Activated naive CD4-positive, alpha-beta T cell treated with anti-CD3 and anti-CD28 coated beads, Interleukin-2, amount 50 U/mL, for 24 hours (primary cell): ENCODE measurements around the gene PLXNA2.

Source experiments
- H3K27ac Mint-ChIP-seq: one replicate; pipeline ENCODE4 v1.8.0; 2021; ENCODE audit warnings: mild to moderate bottlenecking, mixed read lengths
- H3K27me3 Mint-ChIP-seq: one replicate; pipeline ENCODE4 v1.8.0; 2021; ENCODE audit warnings: mixed read lengths
- H3K36me3 Mint-ChIP-seq: one replicate; pipeline ENCODE4 v1.8.0; 2021; ENCODE audit warnings: mixed read lengths
- H3K4me1 Mint-ChIP-seq: one replicate; pipeline ENCODE4 v1.8.0; 2021; ENCODE audit warnings: mixed read lengths
- H3K4me3 Mint-ChIP-seq: one replicate; pipeline ENCODE4 v1.8.0; 2021; ENCODE audit warnings: mild to moderate bottlenecking, mixed read lengths
- H3K9me3 Mint-ChIP-seq: one replicate; pipeline ENCODE4 v1.8.0; 2021; ENCODE audit warnings: mixed read lengths

Gene PLXNA2

GRCh38 chr1:208163539-208163938, 80.6 kb downstream of the PLXNA2 start:
- Mint-ChIP-seq H3K4me3 (no peak overlapping the region), H3K27me3 (peaks cover 14% of the 10 kb centered on the region), H3K4me1 (no peaks in the 10 kb centered on the region), H3K36me3 (no peaks in the 10 kb centered on the region), H3K9me3 (no peaks in the 10 kb centered on the region), H3K27ac (no peak overlapping the region)

DNA sequence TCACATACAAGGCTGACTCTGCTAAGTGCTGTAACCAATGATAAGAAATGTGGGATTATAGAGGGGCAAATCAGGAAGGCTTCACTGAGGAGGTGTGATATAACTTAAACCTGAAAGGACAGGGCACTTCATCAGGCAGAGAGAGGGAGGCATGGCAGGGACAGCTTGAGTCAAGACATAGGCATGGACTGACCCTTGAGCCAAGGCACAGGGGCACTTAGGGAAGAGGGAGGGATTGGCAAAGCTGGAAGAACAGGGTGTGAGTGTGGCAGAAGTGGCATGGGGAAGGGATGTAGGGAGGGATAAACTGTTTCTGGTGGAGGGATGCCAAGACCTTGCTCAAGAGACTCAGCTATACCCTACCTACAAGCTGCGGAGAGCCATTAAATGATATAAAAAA, 81.3 kb downstream of the PLXNA2 start:
- Mint-ChIP-seq H3K27ac (no peak overlapping the region), H3K4me3 (no peak overlapping the region), H3K36me3 (no peaks in the 10 kb centered on the region), H3K4me1 (no peaks in the 10 kb centered on the region), H3K27me3 (peaks cover 14% of the 10 kb centered on the region), H3K9me3 (no peaks in the 10 kb centered on the region)

DNA sequence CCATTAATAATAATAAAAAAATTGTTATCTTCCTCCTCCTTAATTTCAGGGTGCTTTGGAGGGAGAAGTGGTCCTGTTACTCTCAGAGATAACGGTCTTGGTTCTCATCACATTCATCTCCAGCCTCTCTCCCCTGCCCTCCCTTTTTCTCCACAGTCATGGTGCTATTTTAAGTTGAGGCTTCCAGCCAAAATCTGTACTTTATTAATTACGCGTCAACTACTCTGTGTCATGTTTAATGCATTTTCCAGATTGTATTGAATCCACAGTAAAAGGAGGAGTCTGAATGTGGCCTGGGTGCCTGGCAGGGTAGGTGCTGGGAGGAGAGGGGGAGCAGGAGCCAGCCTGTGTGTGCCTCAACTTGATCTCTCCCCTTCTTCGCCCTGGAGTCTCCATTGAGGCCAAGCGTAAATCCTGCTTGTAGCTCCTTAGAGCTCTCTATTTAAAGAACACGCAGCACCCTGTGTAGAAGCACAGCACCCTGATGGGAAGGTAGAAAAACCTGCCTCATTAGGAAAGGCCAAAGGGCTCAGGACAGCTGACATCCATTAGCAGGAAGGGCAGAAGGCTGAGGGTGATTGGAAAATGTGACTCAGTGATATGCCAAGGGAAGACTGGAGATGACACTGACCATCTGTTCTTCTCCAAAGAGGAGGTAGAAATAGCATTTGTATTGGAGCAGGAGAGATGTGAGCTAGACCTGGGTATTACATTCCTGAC, 82.4 kb downstream of the PLXNA2 start:
- H3K36me3 Mint-ChIP-seq, result no peaks in the 10 kb centered on the region
- no peaks in the 10 kb centered on the region for H3K9me3 Mint-ChIP-seq
- no peaks in the 10 kb centered on the region for H3K4me1 Mint-ChIP-seq
- H3K27ac Mint-ChIP-seq, result no peak overlapping the region
- H3K27me3 Mint-ChIP-seq, result peaks cover 14% of the 10 kb centered on the region
- no peak overlapping the region for H3K4me3 Mint-ChIP-seq

GRCh38 chr1:208161005-208161404, 83.2 kb downstream of the PLXNA2 start:
- H3K4me3 Mint-ChIP-seq, result no peak overlapping the region
- no peaks in the 10 kb centered on the region for H3K4me1 Mint-ChIP-seq
- peaks cover 14% of the 10 kb centered on the region for H3K27me3 Mint-ChIP-seq
- H3K36me3 Mint-ChIP-seq, result no peaks in the 10 kb centered on the region
- no peak overlapping the region for H3K27ac Mint-ChIP-seq
- no peaks in the 10 kb centered on the region for H3K9me3 Mint-ChIP-seq

DNA sequence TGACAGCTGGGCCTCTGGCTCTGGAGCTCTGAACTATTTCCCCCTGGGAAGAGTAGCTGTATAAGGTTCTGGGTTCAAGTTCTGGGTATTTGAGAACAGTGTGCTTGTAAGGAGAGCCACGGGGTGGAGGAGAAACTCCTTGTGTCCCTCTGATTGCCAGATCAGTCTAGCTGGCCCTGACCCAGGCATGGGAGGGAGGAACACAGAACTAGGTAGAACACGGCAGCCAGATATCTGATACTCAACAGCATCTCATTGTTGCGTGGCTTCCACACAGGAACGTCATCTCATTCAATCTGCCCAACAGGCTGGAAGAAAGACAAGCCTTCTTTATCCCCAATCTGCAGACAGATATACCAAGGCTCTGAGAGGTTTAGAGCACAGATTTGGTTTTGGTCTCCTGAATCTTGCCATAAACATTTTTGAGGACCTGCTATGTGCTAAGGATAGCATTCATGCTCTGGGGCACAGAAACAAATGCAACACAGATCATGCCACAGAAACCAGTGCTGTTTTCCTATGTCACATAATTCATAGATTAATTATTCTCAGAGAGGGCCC, 83.8 kb downstream of the PLXNA2 start:
- no peaks in the 10 kb centered on the region for H3K9me3 Mint-ChIP-seq
- no peak overlapping the region for H3K4me3 Mint-ChIP-seq
- H3K4me1 Mint-ChIP-seq, result no peaks in the 10 kb centered on the region
- H3K36me3 Mint-ChIP-seq, result no peaks in the 10 kb centered on the region
- H3K27me3 Mint-ChIP-seq, result peaks cover 9% of the 10 kb centered on the region
- H3K27ac Mint-ChIP-seq, result no peak overlapping the region

GRCh38 chr1:208159555-208160258, 84.5 kb downstream of the PLXNA2 start:
- H3K4me1 Mint-ChIP-seq, result no peaks in the 10 kb centered on the region

DNA sequence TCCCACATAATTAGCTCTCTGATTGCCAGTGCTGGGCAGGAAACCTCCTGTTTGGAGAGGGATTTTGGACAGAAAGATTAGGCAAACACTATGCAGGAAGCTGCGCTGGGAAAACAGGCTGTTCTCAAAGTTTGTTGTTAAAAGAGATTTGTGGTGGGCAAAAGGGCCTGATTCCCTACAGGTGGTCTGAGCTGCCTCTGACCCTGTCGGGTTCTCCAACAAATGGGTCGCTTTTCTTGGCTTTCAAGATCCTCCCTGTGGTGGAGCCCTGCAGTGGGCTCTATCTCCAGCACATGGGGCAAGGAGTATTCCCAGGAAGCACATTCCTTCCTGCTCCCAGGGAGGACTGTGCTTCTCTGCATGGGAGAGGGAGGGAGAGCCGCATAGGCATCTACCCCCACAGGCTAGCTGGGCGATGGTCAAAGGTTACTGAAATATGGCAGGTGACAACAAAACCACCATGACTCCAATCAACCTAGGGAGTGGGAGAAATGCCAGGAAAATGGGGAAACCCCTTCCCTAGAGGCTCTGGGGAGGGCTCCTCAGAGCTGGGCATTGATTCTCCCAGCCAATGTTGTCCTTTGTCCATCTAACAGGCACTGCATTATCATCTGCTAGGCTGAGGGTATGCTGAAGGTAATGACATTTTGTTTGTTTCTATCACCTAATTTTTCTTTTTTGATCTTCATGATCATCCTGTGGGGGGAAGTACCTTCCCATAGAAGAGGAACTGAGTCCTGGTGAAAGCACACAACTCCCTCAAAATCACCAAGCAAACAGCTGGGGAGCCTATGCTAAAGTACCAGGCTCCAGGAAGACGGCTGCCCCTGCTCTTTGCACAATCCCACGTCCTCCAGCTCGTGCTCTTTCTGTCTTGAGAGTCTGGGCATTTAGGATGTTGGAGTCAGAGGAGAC, 85.3 kb downstream of the PLXNA2 start:
- Mint-ChIP-seq H3K27me3 (peaks cover 3% of the 10 kb centered on the region), H3K9me3 (no peaks in the 10 kb centered on the region), H3K4me3 (no peak overlapping the region), H3K36me3 (no peaks in the 10 kb centered on the region), H3K4me1 (no peaks in the 10 kb centered on the region), H3K27ac (no peak overlapping the region)

More at GRCh38 chr1:208159555-208160258, 84.5 kb downstream of the PLXNA2 start:
- Mint-ChIP-seq H3K4me3 (no peak overlapping the region), H3K27me3 (peaks cover 5% of the 10 kb centered on the region), H3K27ac (no peak overlapping the region), H3K9me3 (no peaks in the 10 kb centered on the region), H3K36me3 (no peaks in the 10 kb centered on the region)

- Mint-ChIP-seq H3K27me3 (peaks cover 1% of the 10 kb centered on the region), H3K4me3 (no peak overlapping the region), H3K36me3 (no peaks in the 10 kb centered on the region), H3K4me1 (no peaks in the 10 kb centered on the region), H3K27ac (no peak overlapping the region), H3K9me3 (no peaks in the 10 kb centered on the region)
These were observed 86.4 kb downstream of the PLXNA2 start for GRCh38 chr1:208157769-208158168.

DNA sequence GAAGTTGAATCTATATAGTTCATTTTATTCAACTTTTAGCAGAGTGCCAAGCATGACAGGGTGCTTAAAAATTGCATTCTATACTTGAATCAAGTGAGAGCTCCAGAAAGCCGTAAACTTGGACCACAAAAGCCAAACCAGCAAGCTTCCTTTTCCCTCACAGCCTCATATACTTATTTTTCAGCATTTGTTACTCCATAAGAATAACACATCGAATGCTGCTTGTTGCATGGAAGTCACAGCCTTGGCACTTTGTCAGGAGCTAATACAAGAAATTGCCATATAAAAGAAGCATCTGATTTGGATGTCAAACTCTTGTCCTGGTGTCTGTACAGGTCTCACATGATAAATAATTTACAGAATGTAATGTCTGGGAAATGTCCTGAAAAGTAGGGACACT, 87.4 kb downstream of the PLXNA2 start:
- no peaks in the 10 kb centered on the region for H3K27me3 Mint-ChIP-seq
- no peak overlapping the region for H3K4me3 Mint-ChIP-seq
- H3K9me3 Mint-ChIP-seq, result no peaks in the 10 kb centered on the region
- no peak overlapping the region for H3K27ac Mint-ChIP-seq
- H3K4me1 Mint-ChIP-seq, result no peaks in the 10 kb centered on the region
- no peaks in the 10 kb centered on the region for H3K36me3 Mint-ChIP-seq

GRCh38 chr1:208156310-208156709, 87.9 kb downstream of the PLXNA2 start:
- no peak overlapping the region for H3K4me3 Mint-ChIP-seq
- H3K27me3 Mint-ChIP-seq, result no peaks in the 10 kb centered on the region
- H3K27ac Mint-ChIP-seq, result no peak overlapping the region
- H3K4me1 Mint-ChIP-seq, result no peaks in the 10 kb centered on the region
- no peaks in the 10 kb centered on the region for H3K9me3 Mint-ChIP-seq
- H3K36me3 Mint-ChIP-seq, result no peaks in the 10 kb centered on the region

DNA sequence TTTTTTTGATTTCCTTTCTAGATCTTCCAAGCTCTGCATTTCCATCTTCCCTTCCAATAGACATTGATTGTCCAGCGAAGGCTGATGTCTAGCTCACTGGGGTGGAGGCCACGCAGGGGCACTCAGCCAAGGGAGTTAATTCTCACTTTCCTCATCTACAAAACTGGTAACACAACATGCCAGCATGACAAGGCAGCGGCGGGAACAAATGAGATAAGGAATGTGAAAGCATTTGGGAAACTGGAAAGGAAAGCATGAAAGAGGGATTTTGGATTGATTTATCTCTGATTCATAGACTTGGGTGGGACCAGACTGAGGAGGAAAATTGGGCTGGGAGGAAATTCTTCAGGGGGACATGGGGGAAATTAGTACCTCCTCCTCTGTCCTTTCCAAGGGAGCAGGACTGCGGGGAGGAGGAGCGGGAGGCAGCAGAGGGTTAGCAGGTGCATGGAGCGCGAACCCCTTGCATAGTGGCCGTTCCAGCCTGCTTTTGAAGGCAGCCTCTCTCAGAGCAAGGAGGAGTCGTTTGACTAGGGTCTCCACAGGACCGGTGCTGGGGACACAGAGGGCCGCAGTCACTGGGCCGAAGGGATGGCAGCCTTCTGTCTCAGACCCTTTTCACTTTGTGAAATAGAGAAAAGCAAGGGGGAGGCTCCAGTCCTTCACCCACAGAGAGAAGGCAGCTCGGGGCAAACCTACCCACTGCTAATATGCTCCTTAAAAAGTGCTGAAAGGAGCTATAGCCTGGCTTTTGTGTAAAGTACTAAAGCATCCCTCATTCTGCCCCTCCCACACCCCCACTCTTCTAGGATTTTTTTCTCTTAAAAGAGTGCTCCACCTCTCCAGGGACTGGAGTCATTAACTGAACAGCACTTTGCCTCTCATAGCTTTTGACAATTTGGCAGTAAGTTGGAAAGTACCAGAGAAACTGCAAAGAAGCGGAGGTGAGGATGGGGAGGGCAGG, 89.2 kb downstream of the PLXNA2 start:
- Mint-ChIP-seq H3K4me3 (no peak overlapping the region), H3K27me3 (no peaks in the 10 kb centered on the region)

GRCh38 chr1:208154040-208154439, 90.1 kb downstream of the PLXNA2 start:
- H3K27me3 Mint-ChIP-seq, result no peaks in the 10 kb centered on the region
- no peak overlapping the region for H3K4me3 Mint-ChIP-seq
- no peaks in the 10 kb centered on the region for H3K4me1 Mint-ChIP-seq
- H3K36me3 Mint-ChIP-seq, result no peaks in the 10 kb centered on the region
- H3K27ac Mint-ChIP-seq, result no peak overlapping the region
- no peaks in the 10 kb centered on the region for H3K9me3 Mint-ChIP-seq

More for the DNA sequence above, 89.2 kb downstream of the PLXNA2 start:
- Mint-ChIP-seq H3K27ac (no peak overlapping the region), H3K36me3 (no peaks in the 10 kb centered on the region), H3K9me3 (no peaks in the 10 kb centered on the region), H3K4me1 (no peaks in the 10 kb centered on the region)

GRCh38 chr1:208153386-208153785, 90.8 kb downstream of the PLXNA2 start:
- Mint-ChIP-seq H3K4me1 (no peaks in the 10 kb centered on the region), H3K36me3 (no peaks in the 10 kb centered on the region)

GRCh38 chr1:208151728-208152598, 92.2 kb downstream of the PLXNA2 start:
- no peaks in the 10 kb centered on the region for H3K27me3 Mint-ChIP-seq
- H3K4me1 Mint-ChIP-seq, result no peaks in the 10 kb centered on the region
- H3K27ac Mint-ChIP-seq, result no peak overlapping the region
- H3K9me3 Mint-ChIP-seq, result no peaks in the 10 kb centered on the region
- no peak overlapping the region for H3K4me3 Mint-ChIP-seq
- H3K36me3 Mint-ChIP-seq, result no peaks in the 10 kb centered on the region

More at GRCh38 chr1:208153386-208153785, 90.8 kb downstream of the PLXNA2 start:
- Mint-ChIP-seq H3K4me3 (no peak overlapping the region), H3K27me3 (no peaks in the 10 kb centered on the region), H3K9me3 (no peaks in the 10 kb centered on the region), H3K27ac (no peak overlapping the region)
